Thyroid gland (tissue), 4 donors: ENCODE measurements around the gene ARR3. TPM values are rescaled to one million over a fixed set of nuclear protein-coding genes. Genes with fewer than 3 reads are reported as not detected.
"Not testable (repeated sequence)": the region's sequence is repeated elsewhere in the genome, so short reads cannot be mapped to it uniquely, and the experiment has no call there.

Experiments
- DNase-seq, 2 donors: peaks; one replicate each; pipeline ENCODE4 v3.0.0-alpha.2; 2019
- H3K27ac ChIP-seq, 3 donors: fragments of 200-600 bp; sonication (generic); 1 replicate in 2 of 3; 2 replicates in 1 of 3; pipeline ENCODE4 v1.5.1; 2016 to 2019; ENCODE audit warnings: mild to moderate bottlenecking in 1 of 3, moderate library complexity in 1 of 3
- H3K27me3 ChIP-seq: fragments of 200-600 bp; sonication (generic); one replicate; pipeline ENCODE4 v1.5.1; 2019
- H3K36me3 ChIP-seq, 2 donors: fragments of 200-600 bp; sonication (generic); one replicate each; pipeline ENCODE4 v1.5.1; 2016 to 2019
- H3K4me1 ChIP-seq, 2 donors: fragments of 200-600 bp; sonication (generic); one replicate each; pipeline ENCODE4 v1.5.1; 2017 to 2019
- H3K4me3 ChIP-seq, 3 donors: fragments of 200-600 bp; sonication (generic); replicated peaks in 1 of 3; 1 replicate in 2 of 3; 2 replicates in 1 of 3; pipeline ENCODE4 v1.5.1; 2016; ENCODE audit warnings: mild to moderate bottlenecking in 1 of 3
- H3K9me3 ChIP-seq: fragments of 200-600 bp; sonication (generic); one replicate; pipeline ENCODE4 v1.5.1; 2017
- POLR2A ChIP-seq, 2 donors: fragments of 450-650 bp; IDR thresholded peaks; one replicate each; pipeline ENCODE4 v1.6.1; 2017; ENCODE audit warnings: antibody characterized with exemption in 2 of 2, mild to moderate bottlenecking in 2 of 2, moderate library complexity in 1 of 2
- WGBS, 2 donors: methylation state at CpG; one replicate each; pipeline ENCODE4 v1.1.5; 2017; 5-methylcytosine and 5-hydroxymethylcytosine counted together
- intact Hi-C: fragments of 100-400 bp; cut with DNase I; formaldehyde crosslinking; loops from one replicate; pipeline ENCODE4 v1.15.1; 2023
- total RNA-seq, 4 donors: library from RNA; depleted of rRNA; stranded (reverse); fragments of >200 nt; gene quantifications; one replicate each; pipeline ENCODE4 v1.2.3, GENCODE V29; 2016
- TF ChIP-seq, protein P1 (sequence below), 6 experiments: fragments of 200-600 bp in 3 of 6; fragments of 450-650 bp in 3 of 6; sonication (generic) in 3 of 6; IDR thresholded peaks; one replicate each; pipeline ENCODE4 v1.5.1; 2016 to 2019; ENCODE audit warnings: antibody characterized with exemption in 6 of 6, mild to moderate bottlenecking in 2 of 6, inconsistent platforms in 1 of 6, moderate library complexity in 1 of 6

Gene ARR3
- total RNA-seq, 4 donors from 2014 or later: not detected

DNA sequence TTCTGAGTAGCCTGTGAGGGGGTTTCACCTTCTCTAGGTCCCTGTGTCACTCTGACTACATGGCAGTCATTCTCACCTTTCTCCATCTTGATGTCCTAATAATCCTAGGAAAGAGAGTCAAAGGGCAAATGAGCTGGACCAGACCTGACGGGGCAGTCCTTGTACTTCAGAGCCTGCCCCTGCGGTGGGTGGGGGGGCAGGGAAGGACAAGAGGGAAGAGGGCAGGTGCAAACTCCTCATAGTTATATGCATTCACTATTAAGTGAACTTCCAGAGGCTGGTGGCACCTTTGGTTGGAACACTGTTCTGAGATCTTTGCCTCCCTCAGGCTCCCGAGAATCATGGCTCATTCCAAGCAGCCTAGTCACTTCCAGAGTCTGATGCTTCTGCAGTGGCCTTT lies 33.8 kb upstream of the ARR3 start, which contains the start of gene AWAT1:
Gene AWAT1, plus strand, starts transcription at position 301 of the 400 bp plus-strand sequence. Its CDS starts 41 bp downstream, at position 342.
- H3K27ac ChIP-seq: no peak within 1 kb of the TSS
- H3K9me3 ChIP-seq: no peaks in the 10 kb centered on the region
- H3K4me1 ChIP-seq: no peaks in the 10 kb centered on the region
- 77 to 94% methylated on average over 2 of the region's 3 CpGs for WGBS, 2 donors
- H3K36me3 ChIP-seq: no peaks in the 10 kb centered on the region
- no peaks in the 10 kb centered on the region for H3K27me3 ChIP-seq
- no peak within 1 kb of the TSS for H3K4me3 ChIP-seq
- TF ChIP-seq POLR2A (IDR thresholded peaks at IDR 0.05): no peak
- TF ChIP-seq, protein P1, sequence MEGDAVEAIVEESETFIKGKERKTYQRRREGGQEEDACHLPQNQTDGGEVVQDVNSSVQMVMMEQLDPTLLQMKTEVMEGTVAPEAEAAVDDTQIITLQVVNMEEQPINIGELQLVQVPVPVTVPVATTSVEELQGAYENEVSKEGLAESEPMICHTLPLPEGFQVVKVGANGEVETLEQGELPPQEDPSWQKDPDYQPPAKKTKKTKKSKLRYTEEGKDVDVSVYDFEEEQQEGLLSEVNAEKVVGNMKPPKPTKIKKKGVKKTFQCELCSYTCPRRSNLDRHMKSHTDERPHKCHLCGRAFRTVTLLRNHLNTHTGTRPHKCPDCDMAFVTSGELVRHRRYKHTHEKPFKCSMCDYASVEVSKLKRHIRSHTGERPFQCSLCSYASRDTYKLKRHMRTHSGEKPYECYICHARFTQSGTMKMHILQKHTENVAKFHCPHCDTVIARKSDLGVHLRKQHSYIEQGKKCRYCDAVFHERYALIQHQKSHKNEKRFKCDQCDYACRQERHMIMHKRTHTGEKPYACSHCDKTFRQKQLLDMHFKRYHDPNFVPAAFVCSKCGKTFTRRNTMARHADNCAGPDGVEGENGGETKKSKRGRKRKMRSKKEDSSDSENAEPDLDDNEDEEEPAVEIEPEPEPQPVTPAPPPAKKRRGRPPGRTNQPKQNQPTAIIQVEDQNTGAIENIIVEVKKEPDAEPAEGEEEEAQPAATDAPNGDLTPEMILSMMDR (IDR thresholded peaks at IDR 0.05): no peak
- no peak for DNase-seq
- intact Hi-C loops: no loop called here

DNA sequence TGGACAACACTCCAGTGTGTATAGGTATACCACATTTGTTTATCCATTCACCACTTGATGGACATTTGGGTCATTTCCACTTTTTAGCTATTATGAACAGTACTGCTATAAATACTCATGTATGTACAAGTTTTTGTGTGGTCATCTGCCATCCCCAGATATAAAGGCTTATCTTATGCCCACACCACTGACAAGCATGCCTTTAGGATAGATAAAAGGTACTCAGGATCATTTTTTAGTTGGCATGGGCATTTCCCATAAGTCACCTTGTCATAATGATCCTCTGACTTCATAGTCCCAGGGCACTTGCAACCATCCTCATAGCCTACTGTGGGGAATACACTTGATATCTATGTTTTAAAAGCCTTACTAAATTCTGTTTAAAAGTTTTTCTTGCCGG lies 27.4 kb upstream of the ARR3 start:
- H3K4me1 ChIP-seq: no peaks in the 10 kb centered on the region
- TF ChIP-seq, protein P1 (IDR thresholded peaks at IDR 0.05): no peak
- no peak for TF ChIP-seq POLR2A (IDR thresholded peaks at IDR 0.05)
- intact Hi-C loops: no loop called here
- no peaks in the 10 kb centered on the region for H3K27me3 ChIP-seq
- no peak overlapping the region for H3K4me3 ChIP-seq
- no peaks in the 10 kb centered on the region for H3K36me3 ChIP-seq
- no peak for DNase-seq
- H3K27ac ChIP-seq: no peak overlapping the region
- H3K9me3 ChIP-seq: no peaks in the 10 kb centered on the region
- WGBS, 2 donors: 60 to 90% methylated on average over 1 of the region's 1 CpG

DNA sequence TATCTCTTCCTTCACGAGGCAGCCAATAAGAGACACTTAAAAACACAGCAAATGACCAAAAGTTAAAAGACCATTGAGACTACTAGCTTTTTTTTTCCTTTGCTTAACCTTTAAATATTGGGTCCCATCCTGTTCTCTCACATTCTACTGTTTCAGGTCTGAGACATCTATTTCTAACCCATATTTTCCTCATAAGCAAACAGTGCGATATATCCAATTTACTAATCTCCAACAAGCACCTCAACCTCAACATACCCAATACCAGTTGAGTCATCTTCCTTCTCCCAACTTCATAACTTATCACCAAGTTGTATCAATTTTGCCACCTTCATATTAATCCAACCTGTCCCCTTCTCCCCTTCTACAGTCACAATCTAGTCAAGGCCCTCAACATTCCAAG lies 26.6 kb upstream of the ARR3 start:
- H3K27ac ChIP-seq: no peak overlapping the region
- no peaks in the 10 kb centered on the region for H3K9me3 ChIP-seq
- 80 to 92% methylated on average over 2 of the region's 2 CpGs for WGBS, 2 donors
- no peaks in the 10 kb centered on the region for H3K27me3 ChIP-seq
- no peaks in the 10 kb centered on the region for H3K4me1 ChIP-seq
- TF ChIP-seq, protein P1 (IDR thresholded peaks at IDR 0.05): no peak
- TF ChIP-seq POLR2A (IDR thresholded peaks at IDR 0.05): no peak
- no peak for DNase-seq
- no peak overlapping the region for H3K4me3 ChIP-seq
- H3K36me3 ChIP-seq: no peaks in the 10 kb centered on the region
- intact Hi-C loops: no loop called here

GRCh38 chrX:70243601-70244000 lies 24.5 kb upstream of the ARR3 start:
- intact Hi-C loops: not testable (repeated sequence)

DNA sequence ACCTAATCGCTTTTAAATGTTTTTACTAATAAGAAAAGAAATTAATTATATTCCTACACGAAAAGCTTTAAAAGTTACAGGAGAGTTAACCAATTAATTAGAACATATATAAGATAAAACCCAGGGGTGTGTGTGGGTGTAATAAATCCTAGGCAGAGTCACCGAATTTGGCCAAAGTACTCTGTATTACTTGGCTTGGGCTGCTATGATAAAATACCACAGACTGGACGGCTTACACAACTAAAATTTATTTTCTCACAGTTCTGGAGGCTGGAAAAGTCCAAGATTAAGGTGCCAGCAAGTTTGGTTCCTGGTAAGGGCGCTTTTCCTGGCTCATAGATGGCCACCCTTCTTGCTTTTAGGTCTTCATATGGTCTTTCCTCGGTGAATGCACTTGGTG lies 23.3 kb upstream of the ARR3 start:
- 68 to 83% methylated on average over 6 of the region's 6 CpGs for WGBS, 2 donors
- intact Hi-C loops: no loop called here
- no peak overlapping the region for H3K27ac ChIP-seq
- no peaks in the 10 kb centered on the region for H3K4me1 ChIP-seq
- no peak for TF ChIP-seq POLR2A (IDR thresholded peaks at IDR 0.05)
- TF ChIP-seq, protein P1 (IDR thresholded peaks at IDR 0.05): no peak
- H3K9me3 ChIP-seq: no peaks in the 10 kb centered on the region
- H3K4me3 ChIP-seq: no peak overlapping the region
- DNase-seq: no peak
- H3K36me3 ChIP-seq: no peaks in the 10 kb centered on the region
- H3K27me3 ChIP-seq: no peaks in the 10 kb centered on the region

More at GRCh38 chrX:70243601-70244000, 24.5 kb upstream of the ARR3 start:
- not testable (repeated sequence) for H3K36me3 ChIP-seq, DNase-seq, H3K4me1 ChIP-seq, H3K27ac ChIP-seq, H3K27me3 ChIP-seq, H3K4me3 ChIP-seq, H3K9me3 ChIP-seq
- 77 to 100% methylated on average over 5 of the region's 5 CpGs for WGBS, 2 donors

DNA sequence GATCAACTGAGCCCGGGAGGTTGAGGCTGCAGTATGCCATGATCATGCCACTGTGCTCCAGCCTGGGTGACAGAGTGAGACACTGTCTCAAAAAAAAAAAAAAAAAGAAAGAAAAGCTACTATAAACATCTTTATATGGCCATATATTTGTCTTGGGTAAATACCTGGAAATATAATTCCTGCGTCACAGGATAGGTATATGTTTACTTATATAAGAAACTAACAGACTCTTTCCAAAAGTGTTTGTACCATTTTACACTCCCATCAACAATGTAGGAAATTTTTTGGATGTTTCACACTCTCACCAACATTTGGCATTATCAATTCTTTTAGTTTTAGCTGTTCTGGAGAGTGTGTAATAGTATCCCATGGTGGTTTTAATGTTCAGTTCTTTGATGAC lies 20.9 kb upstream of the ARR3 start:
- H3K9me3 ChIP-seq: no peaks in the 10 kb centered on the region
- no peaks in the 10 kb centered on the region for H3K4me1 ChIP-seq
- H3K27ac ChIP-seq: no peak overlapping the region
- WGBS, 2 donors: 93 to 100% methylated on average over 2 of the region's 2 CpGs
- TF ChIP-seq, protein P1 (IDR thresholded peaks at IDR 0.05): no peak
- TF ChIP-seq POLR2A (IDR thresholded peaks at IDR 0.05): no peak
- no peak for DNase-seq
- H3K36me3 ChIP-seq: no peaks in the 10 kb centered on the region
- no peak overlapping the region for H3K4me3 ChIP-seq
- no peaks in the 10 kb centered on the region for H3K27me3 ChIP-seq
- intact Hi-C loops: no loop called here
